Loucy (cell line): ENCODE measurements around the gene PARK7.

Experiments
- EZH2phosphoT487 ChIP-seq: fragments of 200-600 bp; IDR thresholded peaks from 2 replicates; pipeline ENCODE4 v1.6.1; 2018; ENCODE audit warnings: antibody characterized with exemption, mild to moderate bottlenecking, moderate library complexity, borderline replicate concordance
- TF ChIP-seq, protein P1 (sequence below): fragments of 200-600 bp; sonication (generic); conservative IDR thresholded peaks from 2 replicates; pipeline ENCODE4 v1.5.1; 2014; ENCODE audit warnings: mild to moderate bottlenecking, antibody characterized with exemption, low read length

DNA sequence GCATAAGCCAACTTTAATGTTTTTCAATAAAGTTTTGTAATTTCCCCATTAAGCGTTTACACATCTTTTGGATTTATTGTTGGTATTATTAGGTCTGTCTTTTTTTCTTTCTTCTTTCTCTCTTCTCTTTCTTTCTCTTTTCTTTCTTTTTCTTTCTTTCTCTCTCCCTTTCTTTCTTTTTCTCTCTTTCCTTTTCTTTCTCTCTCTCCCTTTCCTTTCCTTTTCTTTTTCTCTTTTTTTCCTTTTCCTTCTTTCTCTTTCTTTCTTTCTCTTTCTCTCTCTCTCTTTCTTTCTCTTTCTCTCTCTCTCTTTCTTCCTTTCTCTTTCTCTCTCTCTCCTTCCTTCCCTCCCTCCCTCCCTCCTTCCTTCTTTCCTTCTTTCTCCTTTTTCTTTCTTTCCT, 33.3 kb downstream of the PARK7 start:
- TF ChIP-seq, protein P1, sequence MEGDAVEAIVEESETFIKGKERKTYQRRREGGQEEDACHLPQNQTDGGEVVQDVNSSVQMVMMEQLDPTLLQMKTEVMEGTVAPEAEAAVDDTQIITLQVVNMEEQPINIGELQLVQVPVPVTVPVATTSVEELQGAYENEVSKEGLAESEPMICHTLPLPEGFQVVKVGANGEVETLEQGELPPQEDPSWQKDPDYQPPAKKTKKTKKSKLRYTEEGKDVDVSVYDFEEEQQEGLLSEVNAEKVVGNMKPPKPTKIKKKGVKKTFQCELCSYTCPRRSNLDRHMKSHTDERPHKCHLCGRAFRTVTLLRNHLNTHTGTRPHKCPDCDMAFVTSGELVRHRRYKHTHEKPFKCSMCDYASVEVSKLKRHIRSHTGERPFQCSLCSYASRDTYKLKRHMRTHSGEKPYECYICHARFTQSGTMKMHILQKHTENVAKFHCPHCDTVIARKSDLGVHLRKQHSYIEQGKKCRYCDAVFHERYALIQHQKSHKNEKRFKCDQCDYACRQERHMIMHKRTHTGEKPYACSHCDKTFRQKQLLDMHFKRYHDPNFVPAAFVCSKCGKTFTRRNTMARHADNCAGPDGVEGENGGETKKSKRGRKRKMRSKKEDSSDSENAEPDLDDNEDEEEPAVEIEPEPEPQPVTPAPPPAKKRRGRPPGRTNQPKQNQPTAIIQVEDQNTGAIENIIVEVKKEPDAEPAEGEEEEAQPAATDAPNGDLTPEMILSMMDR = no peak
- no peak for TF ChIP-seq EZH2phosphoT487
